ENCODE measurements around the gene PCNX2.
A peak's percentile ranks its signal among the peaks of the same experiment; 100 is the strongest.

The PCNX2 gene

DNA sequence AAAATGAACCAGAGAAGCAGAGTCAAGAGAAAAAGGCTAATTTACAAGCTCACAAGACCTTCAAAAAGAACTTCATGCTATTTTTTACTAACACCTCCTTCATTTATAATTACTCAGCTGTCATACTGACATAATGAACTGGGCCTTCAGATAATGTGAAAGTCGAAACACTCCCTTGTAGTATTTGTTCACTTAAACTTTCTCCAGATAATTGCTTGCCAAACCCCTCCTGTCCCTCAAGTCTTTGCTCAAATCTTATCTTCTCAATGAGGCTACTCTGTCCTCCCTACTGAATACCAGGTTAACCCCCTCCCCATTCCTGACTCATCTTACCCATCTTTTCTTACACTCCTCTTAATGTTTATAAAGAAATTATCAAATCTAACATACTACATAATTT lies 20.9 kb upstream of the PCNX2 start:
- no peak for DNase-seq

- DNase-seq: no peak
Measured at GRCh38 chr1:233315718-233316301, 20.3 kb upstream of the PCNX2 start.

DNA sequence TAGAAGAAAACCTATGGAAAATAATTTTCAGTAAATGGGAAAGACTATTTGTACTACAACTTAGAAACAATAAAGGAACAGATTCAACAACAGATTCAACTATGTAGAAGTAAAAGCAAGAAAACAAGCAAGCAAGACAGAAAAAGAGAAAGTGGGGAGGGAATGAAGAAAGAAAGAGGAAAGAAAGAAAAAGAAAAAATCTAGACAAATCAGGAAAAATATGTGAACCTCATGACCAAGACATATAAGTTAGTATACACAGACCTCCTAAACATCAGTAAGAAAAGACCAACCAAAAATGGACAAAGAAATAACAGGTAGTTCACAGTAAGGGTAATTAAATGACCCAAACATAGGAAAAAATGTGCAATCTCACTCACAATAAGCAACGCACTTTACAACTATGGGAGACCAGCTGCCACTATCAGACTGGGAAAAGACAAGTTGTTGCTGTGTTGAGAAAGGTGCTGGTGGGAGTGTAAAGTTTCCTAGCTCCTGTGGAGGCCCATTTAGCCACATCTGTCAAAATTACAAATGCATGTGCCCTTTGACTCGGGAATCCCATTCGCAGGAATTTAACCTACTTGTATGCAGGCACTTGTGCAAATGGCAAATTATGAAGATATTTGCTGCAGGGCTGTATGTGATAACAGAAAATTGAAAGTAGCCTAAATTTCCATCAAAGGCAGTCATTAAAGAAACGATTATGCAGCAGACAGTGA lies 18.1 kb upstream of the PCNX2 start:
- DNase-seq: no peak

- no peak for DNase-seq
Measured at GRCh38 chr1:233304489-233305102, 9.1 kb upstream of the PCNX2 start.

GRCh38 chr1:233300326-233300725 lies 4.8 kb upstream of the PCNX2 start:
- no peak for DNase-seq

- no peak for DNase-seq
Measured at GRCh38 chr1:233299450-233299849, 3.9 kb upstream of the PCNX2 start.

GRCh38 chr1:233295975-233296322 lies 424 bp upstream of the PCNX2 start:
- no peak for DNase-seq

DNA sequence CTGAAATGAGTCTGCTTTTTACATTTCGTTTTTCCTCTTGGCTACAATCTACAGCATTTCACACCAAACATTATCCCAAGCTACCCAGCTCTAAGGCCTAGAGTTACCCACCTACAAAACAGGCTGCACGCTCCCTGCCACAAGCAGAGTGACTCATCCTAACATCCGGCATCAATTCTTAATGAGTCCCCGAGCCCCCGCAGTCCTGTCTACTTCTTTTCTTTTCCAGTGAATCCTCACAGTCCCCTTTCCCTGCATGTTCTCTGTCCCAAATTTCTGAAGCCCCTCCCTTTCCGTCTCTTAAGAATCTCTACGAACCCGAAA lies 650 bp downstream of the PCNX2 start:
- peak; percentile 33 for DNase-seq

DNA sequence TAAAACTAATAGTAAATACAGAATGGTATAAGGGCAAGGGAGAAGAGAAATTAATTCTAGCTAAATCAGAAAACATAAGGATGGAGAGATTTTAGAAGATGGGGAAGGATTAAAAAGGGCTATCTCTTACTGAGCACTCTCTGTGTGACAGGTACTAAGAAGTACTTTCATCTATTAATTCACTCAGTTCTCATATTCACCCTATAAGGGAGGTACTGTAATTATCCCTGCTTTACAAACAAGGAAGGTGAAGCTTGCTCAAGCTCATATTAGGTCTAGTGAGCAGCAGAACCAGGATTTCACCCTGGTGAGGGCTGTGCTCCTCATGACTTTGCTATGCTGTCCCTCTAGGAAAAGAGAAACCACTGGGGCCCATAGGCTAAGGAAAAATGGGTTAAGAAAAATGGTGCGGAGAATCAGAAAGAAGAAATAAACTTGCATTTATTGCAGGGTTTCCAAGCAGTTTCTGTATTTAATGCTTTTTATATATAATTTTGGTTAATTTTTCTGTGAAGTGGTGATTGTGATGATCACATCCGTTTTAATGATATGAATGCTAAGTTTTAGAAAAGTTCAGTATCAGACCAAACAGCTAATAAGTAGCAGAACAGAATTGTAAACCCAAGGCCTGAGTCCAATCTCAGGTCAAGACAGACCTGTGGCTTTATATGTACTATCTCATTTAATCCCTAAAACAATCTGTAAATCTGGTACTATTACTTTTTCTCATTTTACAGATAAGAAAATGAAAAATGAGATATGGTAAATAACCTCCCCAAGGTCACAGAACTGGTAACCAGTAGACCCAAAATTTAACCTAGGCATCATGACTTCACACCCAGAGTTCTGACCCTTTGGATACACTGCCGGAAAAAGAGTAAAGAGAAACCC lies 1.7 kb downstream of the PCNX2 start:
- no peak for DNase-seq

DNA sequence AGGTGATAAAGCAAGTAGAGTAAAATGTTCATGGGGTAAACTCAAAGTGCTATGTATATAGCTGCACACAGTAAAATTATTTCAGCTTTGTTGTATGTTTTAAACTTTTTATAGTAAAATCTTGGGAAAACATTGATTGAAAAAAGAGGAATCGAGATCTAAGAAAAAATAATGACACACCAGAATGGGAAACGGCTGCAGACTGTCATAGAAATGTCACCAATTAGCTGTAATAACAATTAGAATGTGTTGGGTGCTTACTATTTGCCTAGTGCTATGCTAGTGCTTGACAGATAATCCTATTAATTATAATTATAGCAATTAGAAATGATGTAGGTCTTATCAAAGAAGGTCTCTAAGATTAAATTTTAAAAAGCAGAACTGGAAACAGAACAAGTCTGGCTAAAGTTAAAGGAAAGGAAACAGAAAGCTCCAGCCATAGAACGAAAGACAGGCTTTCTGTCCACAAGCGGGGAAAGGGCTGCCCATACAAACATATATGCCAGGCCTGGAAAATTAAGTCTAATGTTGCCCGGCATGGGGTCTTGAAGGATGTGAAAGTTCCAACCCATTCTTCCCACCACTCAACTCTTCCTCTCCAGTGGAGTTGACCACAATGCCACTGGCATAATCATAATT lies 5.0 kb downstream of the PCNX2 start:
- no peak for DNase-seq

- no peak for DNase-seq
Measured at GRCh38 chr1:233289676-233290075, 5.8 kb downstream of the PCNX2 start.

DNA sequence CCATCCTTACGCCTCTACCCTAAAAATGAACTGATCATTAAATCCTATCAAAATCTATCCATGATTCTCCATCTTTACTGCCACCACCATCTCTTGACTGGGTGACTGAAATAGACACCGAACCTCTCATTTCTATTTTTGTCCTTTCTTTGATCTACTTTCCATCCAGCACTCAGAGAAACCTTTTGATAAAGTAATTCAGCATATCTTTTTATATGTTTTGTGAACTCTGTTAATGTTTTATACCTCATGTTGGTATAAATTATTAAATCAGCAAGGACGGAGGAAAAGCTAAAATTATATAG lies 13.0 kb downstream of the PCNX2 start:
- DNase-seq: no peak

DNA sequence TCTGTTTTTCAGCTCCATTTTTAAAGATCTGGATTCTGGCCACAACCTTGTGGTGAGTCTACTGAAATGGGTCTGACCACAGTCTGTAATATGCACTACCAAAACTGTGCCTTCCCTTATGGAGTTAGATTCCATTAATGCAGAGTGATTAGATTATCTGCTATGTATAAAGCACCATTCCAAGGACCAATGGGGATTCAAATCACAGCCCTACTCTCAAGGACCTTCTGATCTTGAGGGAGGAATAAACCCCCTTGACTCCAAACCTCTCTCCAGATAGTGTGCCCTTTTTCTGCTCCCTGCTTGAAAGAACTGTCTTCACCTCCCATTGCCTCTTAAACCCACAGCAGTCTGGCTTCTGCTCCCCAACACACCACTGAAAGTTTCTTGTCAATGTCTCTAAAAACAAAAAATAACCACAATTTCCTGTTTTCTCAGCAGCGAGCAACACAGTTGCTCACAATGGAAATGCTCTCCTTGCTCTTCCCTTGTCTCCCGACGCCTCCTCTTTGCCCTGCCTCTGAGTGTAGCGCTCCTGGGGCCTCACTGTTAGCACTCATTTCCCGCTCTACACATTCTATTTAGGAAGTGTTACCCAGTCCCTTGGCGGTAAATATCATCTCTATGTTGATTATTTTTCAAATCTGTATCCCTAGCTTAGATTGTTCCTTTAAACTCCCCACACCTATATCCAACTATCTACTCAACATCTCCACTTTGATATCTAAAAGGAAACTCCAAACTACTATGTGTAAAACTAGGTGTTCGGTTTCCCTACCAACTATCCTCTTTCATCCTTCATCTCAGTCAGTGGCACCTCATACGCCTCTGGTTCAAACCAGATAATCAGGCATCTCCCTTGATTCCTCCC lies 13.6 kb downstream of the PCNX2 start:
- DNase-seq: no peak

DNA sequence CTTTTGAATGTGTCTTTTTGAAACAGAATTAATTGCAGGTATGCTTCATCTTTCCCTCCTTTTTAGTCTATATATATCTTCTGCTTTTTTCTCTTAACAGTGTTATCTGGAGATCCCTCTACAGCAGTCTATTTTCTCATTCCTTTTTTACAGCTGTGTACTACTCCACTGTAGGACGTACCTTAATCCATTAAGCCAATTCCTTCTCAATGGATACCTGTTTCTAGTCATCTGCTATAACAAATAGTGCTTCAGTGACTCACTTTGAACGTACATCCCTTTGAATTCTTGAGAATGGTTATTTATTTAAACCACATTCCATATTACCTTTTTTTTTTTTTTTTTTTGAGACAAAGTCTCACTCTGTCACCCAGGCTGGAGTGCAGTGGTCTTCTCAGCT lies 15.6 kb downstream of the PCNX2 start:
- DNase-seq: no peak

DNA sequence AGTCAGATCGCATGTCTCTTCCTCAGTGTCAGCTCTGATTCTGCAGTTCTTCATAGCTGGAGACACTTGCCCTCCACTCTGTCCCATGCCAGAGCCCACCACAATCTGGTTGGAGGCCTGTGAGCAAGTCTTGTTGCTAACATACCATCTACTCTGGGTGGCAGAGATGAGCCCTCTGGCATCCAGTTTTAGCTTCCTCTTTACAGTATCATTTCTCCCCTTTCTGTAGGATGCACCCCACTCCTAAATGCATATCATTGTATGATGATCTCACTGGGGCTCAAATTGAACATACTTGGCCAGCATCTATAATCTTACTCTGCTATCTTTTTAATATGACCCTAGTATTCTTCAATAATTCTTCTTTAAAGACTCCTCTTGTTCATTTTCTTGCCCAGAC lies 16.9 kb downstream of the PCNX2 start:
- no peak for DNase-seq

DNA sequence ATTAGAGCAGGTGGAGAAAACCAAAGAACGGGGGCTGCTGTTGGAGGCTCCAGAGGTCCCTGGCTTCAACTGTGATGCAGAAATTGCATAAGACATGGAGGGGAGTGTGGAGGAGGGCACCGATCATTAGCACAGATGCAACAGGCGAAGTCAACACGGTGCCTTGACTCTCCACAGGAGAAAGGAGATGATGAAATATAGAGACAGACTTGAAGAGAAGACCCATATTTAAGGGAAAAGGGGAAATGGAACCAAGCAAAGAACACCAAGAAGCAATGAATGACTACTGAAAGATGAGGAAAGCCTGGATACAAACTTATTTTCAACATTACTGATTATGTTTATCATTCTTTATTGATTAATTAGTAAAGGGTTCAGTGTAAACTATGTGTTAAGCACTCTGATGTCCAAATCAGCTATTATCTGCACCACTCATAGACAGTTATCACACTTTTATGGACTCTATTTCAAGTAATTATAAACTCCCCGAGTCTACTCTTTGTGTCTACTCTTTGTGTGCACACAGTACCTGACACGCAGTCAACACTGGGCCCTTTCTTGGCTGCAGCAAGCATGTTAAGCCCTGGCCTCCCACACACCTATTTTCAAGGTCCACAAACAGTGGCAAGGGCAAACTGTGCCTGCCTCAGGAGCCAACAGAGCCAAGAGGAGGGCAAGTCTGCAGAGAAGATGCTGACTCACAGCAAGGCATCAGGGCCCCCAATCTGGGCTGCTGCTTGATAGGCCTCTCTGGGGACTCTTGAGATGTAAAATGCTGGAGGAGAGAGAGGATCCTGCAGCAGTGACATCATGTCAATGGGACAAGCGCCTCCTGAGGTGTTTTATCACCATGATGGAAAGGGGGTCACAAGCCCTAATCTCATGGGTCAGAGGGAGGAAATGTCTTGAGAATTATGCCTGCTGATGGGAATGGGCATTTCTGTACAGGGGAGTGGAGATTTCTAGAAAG lies 17.6 kb downstream of the PCNX2 start:
- DNase-seq: no peak

DNA sequence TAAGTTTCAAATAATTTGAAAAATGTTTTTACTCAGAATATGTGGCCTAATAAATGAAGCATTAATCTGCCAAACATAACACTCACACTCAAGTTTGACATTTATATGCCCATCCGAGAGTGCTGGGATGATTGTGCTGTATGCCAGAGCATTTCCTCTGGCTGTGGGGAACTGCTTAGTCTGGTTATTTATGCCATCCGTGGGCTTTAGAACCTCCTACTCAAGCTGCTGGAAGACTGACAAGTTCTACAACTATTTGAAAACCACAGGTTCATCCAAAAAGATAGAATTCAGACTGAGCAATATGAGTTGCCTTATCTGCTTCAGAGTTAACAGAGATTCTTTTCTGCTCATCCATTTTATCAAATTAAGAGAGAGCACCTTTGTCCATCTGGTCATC lies 25.9 kb downstream of the PCNX2 start:
- no peak for DNase-seq

GRCh38 chr1:233268389-233269022 lies 27.0 kb downstream of the PCNX2 start:
- DNase-seq: no peak

- no peak for DNase-seq
Measured at GRCh38 chr1:233261695-233262094, 33.8 kb downstream of the PCNX2 start.

DNA sequence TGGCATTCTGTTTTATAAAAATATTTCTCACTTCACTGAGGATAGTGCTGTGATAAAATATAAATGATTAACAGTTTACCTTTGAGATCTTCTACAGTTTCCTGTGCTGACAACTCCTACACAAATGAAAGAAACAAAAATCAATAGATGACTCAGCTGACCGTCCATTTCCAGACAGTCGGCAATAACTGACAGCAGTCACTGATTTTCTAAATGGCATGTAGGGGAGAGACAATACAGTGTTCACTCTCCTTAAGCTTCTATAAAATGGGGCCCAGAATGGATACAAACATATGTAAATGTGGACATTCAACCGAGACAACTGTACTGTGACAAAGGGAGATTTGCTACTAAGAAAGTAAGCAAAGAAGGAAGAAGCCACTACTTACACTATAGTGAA lies 34.3 kb downstream of the PCNX2 start:
- no peak for DNase-seq

DNA sequence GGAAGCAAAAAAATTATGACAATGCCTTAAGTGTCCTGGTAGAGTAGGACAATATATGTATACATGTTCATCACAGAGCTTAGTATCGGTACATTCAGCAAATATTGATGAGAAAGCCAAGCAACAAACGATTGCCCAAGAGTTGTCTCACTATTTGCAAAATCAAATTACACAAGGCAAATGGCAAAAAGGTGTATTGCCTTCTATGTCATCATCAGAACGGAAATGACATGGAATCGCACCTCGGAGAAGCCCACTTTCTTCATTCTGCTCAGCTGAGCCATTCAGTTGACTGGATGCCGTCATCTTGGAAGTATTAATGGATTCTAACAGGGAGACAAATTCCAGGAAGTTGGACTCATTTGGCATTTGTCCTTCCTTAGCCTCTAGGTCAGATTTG lies 37.7 kb downstream of the PCNX2 start:
- DNase-seq: no peak

Measured in stimulated activated CD4-positive, alpha-beta T cell treated with anti-CD3 and anti-CD28 coated beads, Interleukin-1b, Interleukin-23, amount 100 ng/mL, for 48 hours (primary cell).